HG02885 (cell line): ENCODE results near the gene TSC22D3.
"Not testable (repeated sequence)": the region's sequence is repeated elsewhere in the genome, so short reads cannot be mapped to it uniquely, and the experiment has no call there.

Experiments
- ATAC-seq: cut with Tn5 transposase; IDR thresholded peaks from one replicate; pipeline ENCODE4 v1.9.1; 2021; ENCODE audit warnings: mild to moderate bottlenecking; ENCODE audit not compliant: unreplicated experiment, poor library complexity

Gene TSC22D3

DNA sequence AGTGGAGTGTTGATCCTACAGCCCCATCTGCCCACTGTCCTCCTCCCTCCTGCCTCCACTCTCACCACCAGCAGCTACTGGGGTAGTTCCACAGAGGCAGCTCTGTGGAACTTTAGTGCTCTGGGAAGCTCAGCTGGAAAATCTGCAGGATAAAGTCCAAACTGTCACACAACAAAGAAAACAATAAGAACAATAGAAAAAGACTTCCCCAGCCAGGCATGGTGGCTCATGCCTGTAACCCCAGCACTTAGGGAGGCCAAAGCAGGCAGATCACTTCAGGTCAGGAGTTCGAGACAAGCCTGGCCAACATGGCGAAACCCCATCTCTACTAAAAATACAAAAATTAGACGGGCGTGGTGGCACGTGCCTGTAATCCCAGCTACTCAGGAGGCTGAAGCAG lies 106.9 kb downstream of the TSC22D3 start:
- ATAC-seq, result not testable (repeated sequence)

DNA sequence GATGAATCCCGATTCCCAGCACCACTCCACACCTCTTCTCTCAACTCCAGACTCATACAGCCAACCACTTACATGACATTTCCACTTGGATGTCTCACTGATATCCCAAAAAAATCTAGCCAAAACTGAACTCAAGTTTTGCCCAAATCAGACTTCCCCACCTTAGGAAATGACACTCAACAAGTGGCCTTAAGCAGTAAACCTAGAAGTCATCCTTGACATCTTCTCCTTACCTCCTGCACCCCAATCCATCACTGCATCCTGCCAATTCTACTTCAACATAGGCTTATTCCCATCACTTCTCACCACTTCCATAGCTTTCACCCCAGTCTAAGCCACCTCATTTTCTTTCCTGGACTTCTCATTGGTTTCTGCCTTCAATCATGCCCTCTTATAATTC lies 108.2 kb downstream of the TSC22D3 start:
- ATAC-seq, result no peak

- no peak for ATAC-seq
These were observed 108.7 kb downstream of the TSC22D3 start for GRCh38 chrX:107666931-107667330.
